Suprapubic skin (tissue), 4 donors: ENCODE data around the gene LECT2. TPM values are rescaled to one million over a fixed set of nuclear protein-coding genes. Genes with fewer than 3 reads are reported as not detected.

ENCODE experiments used
- DNase-seq, 2 donors: peaks; one replicate each; pipeline ENCODE4 v3.0.0-alpha.2; 2019; ENCODE audit warnings: low spot score in 2 of 2
- H3K27ac ChIP-seq: fragments of 200-600 bp; sonication (generic); one replicate; pipeline ENCODE4 v1.5.1; 2019
- H3K27me3 ChIP-seq: fragments of 200-600 bp; sonication (generic); one replicate; pipeline ENCODE4 v1.5.1; 2019
- H3K36me3 ChIP-seq: fragments of 200-600 bp; sonication (generic); one replicate; pipeline ENCODE4 v1.5.1; 2019
- H3K4me1 ChIP-seq: fragments of 200-600 bp; sonication (generic); one replicate; pipeline ENCODE4 v1.5.1; 2019
- H3K4me3 ChIP-seq: fragments of 200-600 bp; sonication (generic); one replicate; pipeline ENCODE4 v1.5.1; 2019; ENCODE audit warnings: mild to moderate bottlenecking
- H3K9me3 ChIP-seq: fragments of 200-600 bp; sonication (generic); one replicate; pipeline ENCODE4 v1.5.1; 2019
- EP300 ChIP-seq: sonication (generic); formaldehyde crosslinking; IDR thresholded peaks from one replicate; pipeline ENCODE4 v1.6.1; 2017; ENCODE audit warnings: antibody characterized with exemption
- POLR2A ChIP-seq, 2 donors: fragments of 450-650 bp; IDR thresholded peaks; one replicate each; pipeline ENCODE4 v1.6.1; 2017; ENCODE audit warnings: antibody characterized with exemption in 2 of 2, mild to moderate bottlenecking in 2 of 2, moderate library complexity in 2 of 2
- POLR2AphosphoS5 ChIP-seq, 3 donors: sonication (generic); formaldehyde crosslinking; IDR thresholded peaks; one replicate each; pipeline ENCODE4 v1.6.1; 2017; ENCODE audit warnings: antibody characterized with exemption in 3 of 3
- WGBS: methylation state at CpG from one replicate; pipeline ENCODE4 v1.1.5; 2018; 5-methylcytosine and 5-hydroxymethylcytosine counted together
- total RNA-seq, 4 donors: library from RNA; depleted of rRNA; stranded (reverse); fragments of >200 nt; gene quantifications; one replicate each; pipeline ENCODE4 v1.1.0, GENCODE V29; 2016
- TF ChIP-seq, protein P1 (sequence below), 2 donors: fragments of 200-600 bp in 1 of 2; fragments of 450-650 bp in 1 of 2; sonication (generic) in 1 of 2; IDR thresholded peaks; one replicate each; pipeline ENCODE4 v1.5.1; 2016 to 2019; ENCODE audit warnings: antibody characterized with exemption in 2 of 2, mild to moderate bottlenecking in 1 of 2, moderate library complexity in 1 of 2

LECT2 gene
- total RNA-seq, 4 donors from 2014 or later, result not detected

DNA sequence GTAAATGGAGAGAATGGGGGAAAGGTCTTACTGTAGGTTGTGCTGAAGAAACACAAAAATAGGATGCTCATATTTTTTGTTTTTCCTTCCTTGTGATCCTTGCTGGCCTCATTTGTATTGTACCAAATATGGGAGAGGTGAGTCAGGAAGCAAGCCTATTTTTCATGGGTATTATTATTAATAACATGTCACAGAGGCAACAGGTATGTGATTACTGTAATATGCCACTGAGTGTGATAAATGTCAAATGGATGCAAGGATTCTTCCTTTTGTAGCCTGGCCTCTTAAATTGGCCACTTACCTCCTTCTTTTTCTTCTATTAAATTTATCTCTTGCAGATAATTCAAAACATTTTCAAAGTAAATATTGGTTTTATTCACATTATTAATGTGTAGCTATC, 10.2 kb downstream of the LECT2 start:
- no peak for TF ChIP-seq EP300
- TF ChIP-seq, protein P1, sequence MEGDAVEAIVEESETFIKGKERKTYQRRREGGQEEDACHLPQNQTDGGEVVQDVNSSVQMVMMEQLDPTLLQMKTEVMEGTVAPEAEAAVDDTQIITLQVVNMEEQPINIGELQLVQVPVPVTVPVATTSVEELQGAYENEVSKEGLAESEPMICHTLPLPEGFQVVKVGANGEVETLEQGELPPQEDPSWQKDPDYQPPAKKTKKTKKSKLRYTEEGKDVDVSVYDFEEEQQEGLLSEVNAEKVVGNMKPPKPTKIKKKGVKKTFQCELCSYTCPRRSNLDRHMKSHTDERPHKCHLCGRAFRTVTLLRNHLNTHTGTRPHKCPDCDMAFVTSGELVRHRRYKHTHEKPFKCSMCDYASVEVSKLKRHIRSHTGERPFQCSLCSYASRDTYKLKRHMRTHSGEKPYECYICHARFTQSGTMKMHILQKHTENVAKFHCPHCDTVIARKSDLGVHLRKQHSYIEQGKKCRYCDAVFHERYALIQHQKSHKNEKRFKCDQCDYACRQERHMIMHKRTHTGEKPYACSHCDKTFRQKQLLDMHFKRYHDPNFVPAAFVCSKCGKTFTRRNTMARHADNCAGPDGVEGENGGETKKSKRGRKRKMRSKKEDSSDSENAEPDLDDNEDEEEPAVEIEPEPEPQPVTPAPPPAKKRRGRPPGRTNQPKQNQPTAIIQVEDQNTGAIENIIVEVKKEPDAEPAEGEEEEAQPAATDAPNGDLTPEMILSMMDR (IDR thresholded peaks at IDR 0.05), result no peak
- no peak for TF ChIP-seq POLR2AphosphoS5 (IDR thresholded peaks at IDR 0.05)
- no peak for TF ChIP-seq POLR2A (IDR thresholded peaks at IDR 0.05)
- Histone ChIP-seq H3K4me3 (no peak overlapping the region), H3K27ac (no peak overlapping the region), H3K27me3 (peaks cover 5% of the 10 kb centered on the region), H3K36me3 (no peaks in the 10 kb centered on the region), H3K9me3 (no peaks in the 10 kb centered on the region), H3K4me1 (no peaks in the 10 kb centered on the region)
- no peak for DNase-seq

DNA sequence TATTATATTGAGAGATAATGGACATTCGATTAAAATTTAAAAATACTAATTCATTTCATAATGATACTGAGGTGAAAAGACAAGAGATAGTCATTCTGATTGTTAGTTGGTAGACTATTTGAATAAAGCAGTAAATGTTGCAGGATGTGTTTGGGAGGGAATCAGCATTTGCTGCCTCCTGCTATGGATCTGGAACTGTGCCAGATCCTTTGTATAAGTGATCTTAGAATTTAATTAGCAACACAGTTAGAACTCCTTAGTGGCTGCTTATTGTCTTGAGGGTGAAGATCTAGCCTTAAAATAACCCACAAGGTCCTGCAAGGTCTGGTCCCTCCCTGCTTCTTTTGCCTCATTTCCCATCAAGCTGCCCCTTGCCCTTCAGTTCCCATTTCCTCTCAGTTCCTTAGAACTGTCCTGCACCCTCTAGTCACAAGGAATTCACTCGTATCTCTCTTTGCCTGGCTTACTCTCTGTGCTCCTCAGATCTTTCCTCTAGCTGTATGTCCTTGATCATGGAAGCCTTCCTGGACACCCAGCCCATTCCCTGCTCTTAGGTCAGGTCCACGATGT, 12.5 kb downstream of the LECT2 start:
- Histone ChIP-seq H3K9me3 (no peaks in the 10 kb centered on the region), H3K36me3 (no peaks in the 10 kb centered on the region), H3K4me3 (no peak overlapping the region), H3K27me3 (peaks cover 5% of the 10 kb centered on the region), H3K27ac (no peak overlapping the region), H3K4me1 (no peaks in the 10 kb centered on the region)
- 83% methylated on average over 3 of the region's 3 CpGs for WGBS
- no peak for DNase-seq
- no peak for TF ChIP-seq EP300

DNA sequence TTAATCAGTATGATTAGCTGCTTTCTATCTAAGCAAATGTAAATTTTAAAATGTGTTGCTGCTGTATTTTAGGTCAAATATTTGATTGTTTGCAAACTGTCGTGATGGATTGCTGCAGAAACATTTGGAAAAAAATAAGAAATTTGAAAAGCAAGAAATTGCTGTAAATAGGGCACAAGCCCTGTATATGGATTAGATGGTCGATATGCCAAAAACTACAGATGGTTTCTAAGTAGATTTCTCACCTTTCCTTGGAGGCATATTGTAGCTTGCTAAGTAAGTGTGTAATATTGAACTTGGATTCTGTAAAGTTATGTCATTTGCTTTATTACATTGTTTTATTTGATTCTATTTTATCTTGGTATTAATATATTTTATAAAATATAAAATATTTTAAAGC, 13.1 kb downstream of the LECT2 start:
- Histone ChIP-seq H3K27ac (no peak overlapping the region), H3K4me1 (no peaks in the 10 kb centered on the region), H3K36me3 (no peaks in the 10 kb centered on the region), H3K9me3 (no peaks in the 10 kb centered on the region), H3K4me3 (no peak overlapping the region), H3K27me3 (peaks cover 5% of the 10 kb centered on the region)
- 81% methylated on average over 2 of the region's 2 CpGs for WGBS
- TF ChIP-seq, protein P1 (IDR thresholded peaks at IDR 0.05), result no peak
- TF ChIP-seq EP300 (no peak), POLR2A (IDR thresholded peaks at IDR 0.05) (no peak), POLR2AphosphoS5 (IDR thresholded peaks at IDR 0.05) (no peak)
- DNase-seq, result no peak

DNA sequence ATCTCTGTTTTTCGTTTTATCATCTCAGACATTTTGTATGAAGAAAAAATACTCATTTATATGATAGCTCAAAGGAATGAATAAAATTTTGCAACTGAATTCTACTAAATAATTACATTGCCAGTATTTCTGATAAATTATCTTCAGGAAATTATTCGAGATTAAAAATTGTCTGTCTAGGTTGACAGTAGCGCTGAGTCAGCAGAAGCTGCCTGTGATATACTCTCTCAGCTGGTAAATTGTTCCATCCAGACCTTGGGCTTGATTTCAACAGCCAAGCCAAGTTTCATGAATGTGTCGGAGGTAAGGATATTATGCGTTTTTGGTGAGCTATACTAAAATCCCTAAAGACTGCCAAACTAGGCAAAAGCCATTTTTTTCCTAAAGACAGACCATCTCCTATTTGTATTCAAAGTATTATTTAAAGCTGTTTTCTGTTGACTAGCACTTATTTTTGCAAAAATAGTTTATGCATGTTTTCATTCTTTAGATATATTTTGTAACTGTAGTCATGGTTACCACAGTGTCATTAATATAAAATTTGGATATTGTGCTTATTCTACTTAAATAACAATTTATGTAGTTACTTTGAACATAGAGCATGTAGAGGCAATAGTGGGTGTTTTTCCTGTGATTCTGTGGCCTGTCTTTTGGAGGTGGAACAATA, 17.4 kb downstream of the LECT2 start:
- 85% methylated on average over 5 of the region's 5 CpGs for whole genome bisulfite sequencing

DNA sequence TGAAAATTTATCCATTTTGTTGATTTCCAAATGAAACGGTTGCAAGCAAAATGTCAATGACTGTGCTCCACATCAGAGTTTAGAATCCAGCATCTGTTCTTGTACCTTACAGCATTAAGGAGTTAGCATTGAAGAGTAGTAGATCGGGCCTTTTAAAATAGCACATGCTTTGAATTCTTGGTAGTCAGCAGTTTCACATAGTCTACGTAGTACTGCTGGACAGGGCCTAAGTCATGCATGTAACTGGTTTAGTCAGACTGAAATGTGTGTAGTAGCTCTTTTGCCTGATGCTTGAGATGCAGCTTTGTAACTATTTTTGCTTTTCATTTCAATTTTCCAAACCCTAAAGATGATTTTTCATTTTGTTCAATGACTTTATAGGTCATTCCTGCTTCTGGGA, 19.8 kb downstream of the LECT2 start:
- Histone ChIP-seq H3K9me3 (no peaks in the 10 kb centered on the region), H3K4me1 (peaks cover 9% of the 10 kb centered on the region), H3K4me3 (no peak overlapping the region), H3K27ac (no peak overlapping the region), H3K27me3 (peaks cover 30% of the 10 kb centered on the region), H3K36me3 (no peaks in the 10 kb centered on the region)
- no peak for DNase-seq
- 70% methylated on average over 3 of the region's 3 CpGs for WGBS
- TF ChIP-seq, protein P1 (IDR thresholded peaks at IDR 0.05), result no peak
- TF ChIP-seq POLR2A (IDR thresholded peaks at IDR 0.05) (no peak), EP300 (no peak), POLR2AphosphoS5 (IDR thresholded peaks at IDR 0.05) (no peak)

More for the DNA sequence above, 17.4 kb downstream of the LECT2 start:
- TF ChIP-seq, protein P1 (IDR thresholded peaks at IDR 0.05), result no peak
- TF ChIP-seq POLR2A (IDR thresholded peaks at IDR 0.05), result no peak
- TF ChIP-seq EP300, result no peak
- TF ChIP-seq POLR2AphosphoS5 (IDR thresholded peaks at IDR 0.05), result no peak
- no peak for DNase-seq
- Histone ChIP-seq H3K27ac (no peak overlapping the region), H3K4me1 (no peaks in the 10 kb centered on the region), H3K4me3 (no peak overlapping the region), H3K36me3 (no peaks in the 10 kb centered on the region), H3K27me3 (peaks cover 8% of the 10 kb centered on the region), H3K9me3 (no peaks in the 10 kb centered on the region)
